GM18508 (cell line): ENCODE results near the gene NR6A1.

Source experiments
- ATAC-seq: cut with Tn5 transposase; IDR thresholded peaks from one replicate; pipeline ENCODE4 v1.9.1; 2021; ENCODE audit warnings: moderate number of reproducible peaks; ENCODE audit not compliant: insufficient read depth, unreplicated experiment

The NR6A1 gene

DNA sequence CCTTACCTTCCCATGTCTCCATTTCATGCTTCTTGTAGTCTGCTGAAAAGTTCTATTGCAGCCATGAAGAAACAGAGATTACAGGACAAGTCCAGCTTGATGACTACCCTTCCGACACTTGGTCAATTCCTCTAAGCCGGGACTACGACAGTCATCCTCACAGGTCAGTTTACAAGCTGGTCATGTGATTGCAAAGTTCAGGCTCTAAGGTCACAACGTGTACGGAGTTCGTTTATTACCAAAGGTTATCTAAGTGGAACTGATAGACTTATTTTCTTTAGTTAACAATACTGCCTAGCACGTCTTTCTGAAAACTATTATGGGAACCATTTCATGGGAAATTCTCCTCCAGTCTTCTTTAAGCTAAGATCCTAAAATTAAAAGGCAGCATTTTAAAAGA, 175.4 kb downstream of the NR6A1 start:
- no peak for ATAC-seq

DNA sequence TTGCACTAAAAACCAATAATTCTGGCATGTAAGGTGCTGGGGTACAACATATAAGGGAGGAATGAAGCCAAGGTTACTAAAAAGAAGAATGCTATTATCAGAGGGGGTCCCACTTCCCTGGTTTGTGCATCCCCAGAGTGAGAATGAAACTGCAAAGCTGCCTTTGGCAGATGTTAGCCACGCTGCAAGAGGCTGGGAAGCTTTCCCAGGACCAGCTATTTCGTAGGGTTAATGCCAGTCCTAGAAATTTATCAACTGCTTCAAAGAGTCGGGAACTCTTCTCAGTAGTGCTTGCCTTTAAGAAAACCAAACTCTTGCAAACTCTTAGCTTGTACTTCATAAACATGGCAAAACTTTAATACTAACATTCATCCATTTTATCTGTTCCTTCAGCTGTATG, 176.4 kb downstream of the NR6A1 start:
- ATAC-seq: no peak

DNA sequence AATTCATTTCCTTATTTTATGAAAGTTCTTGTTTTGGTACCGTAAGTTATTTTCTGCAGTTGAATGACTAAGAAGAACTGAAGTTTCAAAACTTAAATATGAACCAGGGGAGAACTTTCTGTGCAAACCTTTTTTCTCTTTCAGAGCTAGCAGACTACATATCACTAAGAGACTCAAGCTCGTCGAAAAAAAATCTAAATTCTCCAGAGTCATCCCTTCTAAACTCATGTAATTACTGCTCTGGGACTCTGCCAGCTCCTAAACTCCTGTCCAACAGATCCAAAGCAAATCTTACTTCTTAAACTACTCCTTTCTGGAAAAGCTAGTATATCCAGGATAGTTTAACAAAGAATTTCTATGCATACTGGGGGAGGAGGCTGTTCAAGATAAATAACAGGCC, 176.9 kb downstream of the NR6A1 start:
- ATAC-seq: no peak

DNA sequence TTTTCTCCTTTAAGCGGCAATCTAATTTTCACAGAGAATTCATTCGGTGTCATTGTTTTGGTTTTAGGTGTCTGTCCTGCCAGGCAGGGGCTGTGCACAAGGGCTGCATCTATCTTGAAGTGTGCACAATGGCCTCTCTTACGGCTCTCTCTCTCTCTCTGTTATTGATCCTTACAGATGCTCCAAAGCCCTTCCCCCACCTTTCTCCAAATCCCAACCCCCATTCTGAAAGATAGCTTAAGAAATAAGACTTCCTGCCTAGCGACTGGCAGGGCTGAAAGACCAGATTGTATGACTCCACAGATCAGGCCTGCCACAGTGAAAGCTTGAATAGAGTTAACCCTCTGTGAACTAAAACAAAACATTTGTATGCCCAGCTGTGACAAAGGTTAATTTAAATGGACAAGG, 177.5 kb downstream of the NR6A1 start:
- ATAC-seq: no peak

DNA sequence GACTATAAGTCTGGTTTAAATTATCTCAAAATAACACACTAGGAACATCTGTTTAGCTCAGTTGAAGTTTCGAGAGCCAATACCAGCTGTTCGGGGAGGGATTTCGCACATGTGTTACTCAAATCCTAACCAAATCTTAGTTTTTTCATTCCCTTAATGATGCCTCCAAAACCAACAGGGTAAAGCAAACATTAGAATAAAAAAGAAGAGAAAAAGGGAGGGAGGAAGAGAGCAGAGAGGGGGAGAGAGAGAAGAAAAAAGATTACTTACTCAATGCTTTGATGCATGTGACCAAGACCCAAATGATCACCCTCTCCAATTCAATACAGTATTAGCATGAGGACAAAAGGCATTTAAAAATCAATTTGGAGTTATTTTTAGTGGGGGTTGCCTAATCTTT, 177.9 kb downstream of the NR6A1 start:
- ATAC-seq: no peak

DNA sequence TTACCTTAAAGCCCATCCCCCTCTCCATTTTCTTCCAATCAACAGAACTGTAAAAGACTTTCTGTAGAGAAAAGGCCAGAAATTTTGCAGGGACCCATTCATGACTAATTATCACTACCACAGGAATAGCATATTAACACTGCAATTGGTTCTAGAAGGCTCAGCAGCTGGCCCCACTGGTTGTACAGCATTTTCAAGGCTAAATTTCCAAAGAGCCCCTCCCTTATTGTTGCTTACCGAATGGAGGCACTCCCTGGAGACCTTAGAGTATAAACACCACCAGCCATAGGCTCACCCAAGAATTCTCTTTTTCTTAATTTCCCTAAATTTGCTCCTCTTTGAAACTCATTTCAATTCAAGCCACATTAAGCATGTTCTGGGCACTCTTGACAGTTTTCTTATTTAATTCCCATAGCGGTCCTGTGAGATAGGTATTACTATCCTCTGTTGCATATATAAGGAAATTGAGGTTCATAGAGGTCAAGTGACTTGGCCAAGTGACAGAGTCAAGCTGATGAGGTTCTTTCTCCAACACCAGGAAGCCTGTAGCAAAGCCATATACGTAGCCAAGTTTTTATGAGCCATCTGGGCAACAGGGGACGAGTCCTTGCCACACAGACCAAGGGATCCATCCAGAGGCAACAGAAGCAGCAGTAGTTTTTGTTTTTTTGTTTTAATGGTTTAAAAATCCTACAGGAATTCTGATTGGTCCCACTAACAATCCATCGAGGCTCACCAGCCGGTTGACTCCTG, 180.0 kb downstream of the NR6A1 start:
- ATAC-seq: no peak

DNA sequence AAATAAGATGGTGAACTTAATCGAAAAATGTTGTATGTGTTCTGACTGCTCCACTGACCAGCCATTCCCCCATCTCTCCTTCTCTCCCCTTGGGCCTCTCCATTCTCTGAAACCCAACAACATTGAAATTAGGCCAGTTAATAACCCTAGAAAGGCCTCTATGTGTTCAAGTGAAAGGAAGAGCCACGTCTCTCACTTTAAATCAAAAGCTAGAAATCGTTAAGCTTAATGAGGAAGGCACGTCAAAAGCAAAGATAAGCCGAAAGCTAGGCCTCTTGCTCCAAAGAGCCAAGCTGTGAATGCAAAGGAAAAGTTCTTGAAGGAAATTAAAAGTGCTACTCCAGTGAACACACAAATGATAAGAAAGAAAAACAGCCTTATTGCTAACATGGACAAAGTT, 186.5 kb downstream of the NR6A1 start:
- no peak for ATAC-seq

DNA sequence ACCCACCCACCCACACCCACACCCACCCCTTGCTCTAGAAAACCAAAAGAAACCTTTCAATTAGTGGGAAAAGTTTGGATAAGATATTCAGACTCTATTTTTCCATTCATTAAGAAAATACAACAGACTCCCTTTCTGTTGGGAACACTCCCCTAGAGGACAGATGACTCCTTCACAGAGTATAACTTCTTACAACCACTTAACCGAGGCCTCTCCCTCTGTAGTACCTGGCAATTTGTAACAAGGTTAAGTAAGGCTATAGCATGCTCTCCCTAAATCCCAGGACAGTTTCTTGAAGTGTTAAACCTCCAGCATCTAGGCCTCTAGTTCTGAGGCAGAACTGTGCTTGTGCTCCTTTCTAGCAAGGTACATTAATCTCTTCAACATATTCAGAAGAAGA, 188.0 kb downstream of the NR6A1 start:
- ATAC-seq: no peak

DNA sequence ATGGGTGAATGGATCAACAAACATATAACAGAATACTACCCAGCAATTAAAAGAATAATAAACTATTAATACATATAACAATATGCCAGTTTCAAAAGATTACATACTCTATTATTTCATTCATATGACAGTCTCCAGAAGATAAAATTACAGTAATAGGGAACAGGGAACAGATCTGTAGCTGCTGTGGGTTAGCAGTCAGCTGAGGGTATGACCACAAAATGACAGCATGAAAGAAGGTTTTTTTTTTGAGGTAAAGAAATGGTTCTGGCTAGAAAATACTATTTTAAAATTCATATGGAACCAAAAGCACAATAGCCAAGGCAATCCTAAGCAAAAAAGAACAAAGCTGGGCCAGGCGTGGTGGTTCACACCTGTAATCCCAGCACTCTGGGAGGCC, 190.9 kb downstream of the NR6A1 start:
- ATAC-seq: no peak

DNA sequence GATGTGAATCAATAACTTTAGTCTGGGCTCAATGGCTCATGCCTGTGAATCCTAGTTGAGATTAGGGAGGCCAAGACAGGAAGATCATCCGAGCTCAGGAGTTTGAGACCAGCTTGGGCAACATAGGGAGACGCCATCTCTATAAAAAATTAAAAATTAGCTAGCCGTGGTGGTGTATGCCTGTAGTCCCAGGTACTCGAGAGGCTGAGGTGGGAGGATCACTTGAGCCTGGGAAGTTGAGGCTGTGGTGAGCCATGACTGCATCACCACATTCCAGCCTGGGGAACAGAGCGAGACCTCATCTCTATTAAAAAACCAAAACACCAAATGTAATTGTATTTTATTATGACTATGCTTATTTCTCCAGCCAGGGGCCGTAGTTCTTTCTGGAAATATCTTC, 194.4 kb downstream of the NR6A1 start:
- no peak for ATAC-seq

DNA sequence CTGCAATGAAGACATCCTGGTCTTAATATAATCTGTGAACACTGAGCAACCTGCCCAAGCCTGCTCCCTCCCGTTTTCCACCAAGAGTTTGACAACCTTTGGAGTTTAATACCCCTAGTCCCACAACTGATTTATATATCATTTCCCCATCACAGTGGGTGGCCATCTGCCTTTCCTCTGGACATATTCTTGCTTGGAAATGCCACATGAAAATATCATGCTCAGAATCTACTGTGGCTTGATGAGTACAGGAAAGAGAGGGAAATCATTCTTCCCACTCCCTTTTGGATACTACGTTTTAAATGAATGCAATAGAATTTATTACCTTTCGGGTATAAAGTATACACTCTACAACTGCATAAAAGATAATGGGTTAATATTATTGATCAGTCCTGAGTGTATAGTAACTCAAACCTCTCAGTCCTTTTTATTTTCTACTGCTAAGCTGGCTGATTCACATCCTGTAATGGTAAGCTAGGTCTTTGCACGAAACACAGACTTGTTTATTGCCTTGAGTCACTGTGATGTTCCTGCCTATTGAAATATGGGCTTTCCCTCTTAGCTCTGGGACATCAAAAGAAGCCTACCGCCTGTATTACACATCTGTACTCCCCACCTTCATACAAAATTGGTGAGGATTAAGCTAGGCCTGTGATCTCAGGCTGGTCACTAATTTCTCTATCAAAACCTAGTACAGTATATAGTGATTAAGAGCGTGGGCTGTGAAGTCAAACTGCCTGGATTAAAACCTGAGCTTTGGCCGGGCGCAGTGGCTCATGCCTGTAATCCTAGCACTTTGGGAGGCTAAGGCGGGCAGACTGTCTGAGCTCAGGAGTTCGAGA, 196.4 kb downstream of the NR6A1 start:
- no peak for ATAC-seq

DNA sequence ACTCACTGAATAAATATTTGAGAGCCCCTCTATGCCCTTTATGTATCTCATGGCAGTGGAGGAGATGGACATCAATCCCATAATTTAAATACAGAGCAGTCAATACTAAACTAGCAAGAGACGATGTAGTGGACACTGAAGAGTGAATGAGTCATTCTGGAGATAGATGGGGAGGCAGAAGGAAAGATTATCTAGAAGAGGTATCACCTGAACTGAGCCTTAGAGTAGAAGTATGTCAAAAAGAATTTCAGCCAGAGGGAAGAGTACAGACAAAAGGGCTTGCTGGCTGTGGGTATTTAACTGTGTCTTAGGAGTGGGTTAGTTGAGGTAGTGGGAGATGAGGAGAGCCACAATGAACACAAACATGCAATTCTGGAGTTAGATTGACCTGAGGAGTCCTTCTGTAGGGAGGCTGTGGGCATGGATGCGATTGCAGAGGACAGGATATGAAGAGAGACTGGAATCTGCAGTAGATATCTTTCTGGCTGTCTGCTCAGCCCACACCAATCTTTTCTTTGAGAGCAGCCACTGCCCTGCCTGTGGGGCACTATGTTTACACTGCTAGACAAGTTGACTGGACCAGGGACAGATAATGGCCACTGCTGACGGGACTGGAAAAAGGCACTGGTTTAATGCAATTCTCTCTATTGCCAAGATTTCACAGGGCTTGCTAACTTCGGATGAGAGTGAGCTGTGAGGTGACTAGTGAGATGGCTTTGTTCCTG, 200.0 kb downstream of the NR6A1 start:
- no peak for ATAC-seq

DNA sequence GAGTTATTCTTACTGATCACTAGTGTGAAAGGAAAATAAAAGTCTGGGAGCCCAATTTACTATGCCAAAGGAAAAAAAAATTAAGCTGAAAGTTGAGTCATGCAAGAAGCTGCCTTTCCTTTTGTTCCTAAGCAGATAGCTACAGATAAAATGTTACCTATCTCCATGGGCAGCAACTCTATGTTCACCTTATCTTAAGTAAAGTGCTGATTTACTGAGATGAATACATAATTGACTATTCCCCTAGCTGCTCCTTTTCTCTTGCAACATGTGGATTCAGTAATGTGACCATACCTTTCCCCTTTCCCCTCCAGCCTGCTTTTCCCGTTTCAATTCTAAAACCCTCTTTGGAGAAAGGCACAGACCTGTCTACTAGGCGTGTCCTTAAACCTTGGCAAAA, 201.2 kb downstream of the NR6A1 start:
- ATAC-seq: no peak

DNA sequence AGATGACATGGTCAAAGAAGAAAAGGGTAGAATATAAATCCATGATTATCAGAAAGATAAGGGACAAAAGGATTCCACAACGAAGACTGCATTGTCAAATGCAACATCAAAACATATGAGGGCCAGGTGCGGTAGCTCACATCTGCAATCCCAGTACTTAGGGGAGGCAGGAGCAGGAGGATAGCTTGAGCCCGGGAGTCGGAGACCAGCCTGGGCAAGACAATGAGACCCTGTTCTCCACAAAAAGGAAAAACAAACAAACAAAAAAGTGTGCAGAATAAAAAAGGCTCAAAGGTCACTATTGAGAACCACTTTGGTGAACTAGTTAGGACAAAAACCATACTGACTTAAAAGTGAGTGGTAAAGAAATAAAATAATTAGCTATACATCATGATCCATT, 203.7 kb downstream of the NR6A1 start:
- no peak for ATAC-seq

DNA sequence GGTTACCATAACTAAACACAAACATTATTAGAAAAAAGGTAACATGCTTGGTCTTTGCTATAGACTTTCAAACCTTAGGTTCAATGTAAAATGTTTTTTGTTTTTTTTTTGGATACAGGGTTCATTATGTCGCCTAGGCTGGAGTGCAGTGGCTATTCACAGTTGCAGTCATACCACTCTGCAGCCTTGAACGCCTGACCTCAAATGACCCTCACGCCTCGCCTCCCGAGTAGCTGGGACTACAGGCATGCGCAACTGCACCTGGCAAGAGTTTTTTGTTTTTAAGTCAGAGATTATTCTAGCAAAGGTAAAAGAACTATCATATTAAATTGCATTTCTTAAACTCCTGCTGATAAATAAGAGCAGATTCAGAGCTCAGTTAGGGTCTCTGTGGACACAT, 208.8 kb downstream of the NR6A1 start:
- no peak for ATAC-seq

DNA sequence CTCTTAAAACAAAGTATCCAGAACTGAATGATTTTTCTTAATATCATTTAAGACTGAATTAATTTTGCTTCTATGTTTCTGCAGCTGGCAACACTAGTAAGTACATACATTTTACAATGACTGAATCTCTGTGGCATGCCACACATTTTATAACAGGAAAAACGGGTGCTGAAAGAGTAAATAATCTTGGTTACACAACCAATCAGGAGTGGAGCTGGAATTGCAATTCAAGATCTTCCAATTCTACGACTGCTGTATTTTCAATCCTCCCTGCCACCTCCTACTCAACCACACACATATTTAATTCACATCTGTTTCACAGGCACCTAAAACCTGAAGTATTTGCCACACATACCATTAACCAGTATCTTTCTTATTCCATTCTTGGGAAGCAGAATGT, 211.2 kb downstream of the NR6A1 start:
- no peak for ATAC-seq

DNA sequence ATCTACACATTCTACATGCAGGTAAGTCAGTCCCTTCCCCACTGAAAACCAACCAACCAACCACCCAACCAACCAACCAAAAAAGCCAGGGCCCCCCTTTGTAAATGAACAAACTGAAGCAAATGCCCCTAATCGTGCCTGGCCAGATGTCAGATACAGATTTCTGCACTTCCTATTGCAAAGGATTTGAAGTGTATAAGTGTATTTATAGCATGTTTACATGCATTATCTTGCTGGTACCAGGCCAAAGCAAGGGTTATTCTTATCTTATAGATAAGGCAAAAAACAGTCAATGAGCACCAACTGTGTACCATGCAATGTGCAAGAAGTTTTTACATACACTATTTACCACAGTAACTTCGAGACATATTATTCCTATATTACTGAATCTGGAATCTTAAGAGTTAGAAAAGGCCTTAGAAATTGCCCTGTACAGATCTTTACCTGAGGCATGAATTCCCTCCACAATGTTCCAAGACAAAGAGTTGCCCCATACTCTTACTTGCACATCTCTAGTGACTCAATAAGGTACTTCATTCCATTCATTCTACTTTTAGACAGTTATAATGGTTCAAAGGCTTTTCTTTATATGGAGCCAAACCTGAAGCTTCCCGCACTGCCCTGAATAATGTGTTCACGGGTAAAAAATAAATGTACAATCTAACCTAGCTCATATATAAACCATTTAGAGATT, 212.2 kb downstream of the NR6A1 start:
- ATAC-seq: no peak

DNA sequence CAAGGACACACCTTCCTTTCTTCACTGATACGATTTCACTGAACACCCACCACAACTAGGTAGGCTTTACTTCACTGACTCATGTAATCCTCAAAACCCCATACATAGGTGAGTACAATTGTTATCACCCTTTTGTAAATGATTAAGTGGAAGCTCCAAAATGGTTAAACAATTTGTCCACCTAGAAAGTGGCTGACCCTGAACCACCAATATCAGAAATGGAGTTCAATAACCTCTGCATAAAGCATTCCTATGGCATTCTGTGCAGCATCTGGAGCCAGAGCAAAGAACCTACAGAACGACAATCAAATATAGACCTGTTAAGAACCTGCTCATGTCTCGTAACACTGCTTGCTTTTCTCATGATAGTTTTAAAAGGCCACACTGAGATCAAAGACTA, 213.2 kb downstream of the NR6A1 start:
- no peak for ATAC-seq

DNA sequence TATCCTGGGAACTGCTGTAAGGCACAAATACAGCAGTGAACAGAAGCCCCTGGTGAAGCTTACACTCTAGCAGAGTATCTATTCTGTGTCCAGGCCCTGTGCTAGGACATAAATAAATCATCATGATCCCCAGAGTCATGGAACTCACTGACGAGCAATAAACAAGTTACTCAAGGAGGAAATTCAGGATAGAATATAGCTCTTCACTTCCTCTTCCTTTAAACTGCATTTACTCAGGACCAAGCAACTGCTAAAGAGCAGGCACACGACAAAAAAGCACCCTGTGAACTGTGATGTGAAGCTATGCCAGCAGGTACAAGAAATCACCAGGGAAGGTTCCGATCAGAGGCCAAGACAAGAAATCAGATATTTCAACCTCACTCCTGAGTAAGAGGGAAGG, 216.1 kb downstream of the NR6A1 start:
- ATAC-seq: no peak

DNA sequence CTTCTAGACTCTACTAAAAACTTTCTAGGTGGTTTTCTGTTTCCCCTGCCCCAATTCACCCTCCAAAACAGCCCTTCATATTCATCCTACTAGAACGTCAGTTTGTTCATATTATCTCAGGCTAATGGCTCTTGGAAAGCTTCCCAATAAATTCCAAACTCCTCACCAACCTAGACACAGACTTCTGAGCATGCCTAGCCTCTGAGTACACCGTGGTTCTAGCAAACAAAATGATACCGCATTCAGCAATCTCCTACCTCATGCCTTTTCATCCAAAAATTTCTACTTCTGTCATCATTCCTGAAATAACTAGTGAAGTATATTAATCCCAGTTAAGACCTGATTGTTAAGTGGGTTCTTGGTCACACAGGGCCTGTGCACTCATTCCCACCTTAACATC, 217.4 kb downstream of the NR6A1 start:
- no peak for ATAC-seq

DNA sequence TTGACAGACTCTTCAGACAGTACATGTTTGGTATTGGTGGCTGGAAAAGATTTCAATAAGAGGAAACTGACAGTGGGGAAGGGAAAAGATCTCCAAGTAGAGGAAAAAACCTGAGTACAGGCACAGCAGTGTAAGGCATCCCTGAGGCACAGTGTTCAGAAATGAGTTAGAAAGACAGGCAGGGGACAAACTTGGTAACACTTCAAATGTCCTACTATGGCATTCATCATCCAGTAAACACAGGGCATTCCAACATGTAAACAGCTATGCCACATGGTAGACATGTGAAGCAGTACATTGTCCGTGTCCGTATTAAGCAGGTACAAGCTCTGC, 218.9 kb downstream of the NR6A1 start:
- ATAC-seq: no peak
